Caco-2 (cell line): Measurements from ENCODE around the gene RASA4B. TPM values are rescaled to one million over a fixed set of nuclear protein-coding genes. Genes with fewer than 3 reads are reported as not detected.

Source experiments
- BruUV-seq: library from RNA; stranded (reverse); fragments of 400-500 nt; replicated peaks from 2 replicates; lab custom pipeline; 2021; lab: Mats Ljungman, UMichigan
- CTCF ChIA-PET: fragments of 300-600 bp; sonication (Branson Sonifier 250); formaldehyde crosslinking; loops from one replicate; lab custom pipeline; 2022; ENCODE audit warnings: antibody characterized with exemption; lab: Charles Lee
- POLR2A ChIA-PET: fragments of 300-600 bp; sonication (Branson Sonifier 250); formaldehyde crosslinking; loops from one replicate; lab custom pipeline; 2022; ENCODE audit warnings: antibody characterized with exemption; lab: Charles Lee
- DNase-seq, 2 experiments: peaks; one replicate each; pipeline versions ENCODE4 v3.0.0 to v3.0.0-alpha.2; 2020 to 2022
- H3K27me3 ChIP-seq: replicated peaks from 2 replicates; pipeline ENCODE4 v1.6.0; 2011; ENCODE audit warnings: low read length; ENCODE audit not compliant: control insufficient read depth, insufficient read depth
- H3K36me3 ChIP-seq: 2 replicates; pipeline ENCODE4 v1.5.1; 2011; ENCODE audit warnings: low read length; ENCODE audit not compliant: control insufficient read depth, insufficient read depth
- H3K4me1 ChIP-seq: fragments of 250-450 bp; sonication (Bioruptor Pico); 2 replicates; pipeline ENCODE4 v1.5.1; 2020; ENCODE audit warnings: mild to moderate bottlenecking
- H3K4me3 ChIP-seq: 2 replicates; pipeline ENCODE4 v1.5.1; 2011; ENCODE audit warnings: low read depth, mild to moderate bottlenecking, control low read depth, low read length
- H3K9me3 ChIP-seq: fragments of 250-450 bp; sonication (Bioruptor Pico); 2 replicates; pipeline ENCODE4 v1.5.1; 2020; ENCODE audit warnings: mild to moderate bottlenecking, moderate library complexity
- H3K27ac Mint-ChIP-seq: one replicate; pipeline ENCODE4 v1.8.0; 2022; ENCODE audit warnings: mixed read lengths; ENCODE audit not compliant: unreplicated experiment
- H3K27me3 Mint-ChIP-seq: one replicate; pipeline ENCODE4 v1.8.0; 2022; ENCODE audit warnings: mixed read lengths; ENCODE audit not compliant: insufficient read depth, unreplicated experiment
- H3K36me3 Mint-ChIP-seq: one replicate; pipeline ENCODE4 v1.8.0; 2022; ENCODE audit warnings: mild to moderate bottlenecking, mixed read lengths; ENCODE audit not compliant: insufficient read depth, unreplicated experiment
- H3K4me1 Mint-ChIP-seq: one replicate; pipeline ENCODE4 v1.8.0; 2022; ENCODE audit warnings: low read depth, mixed read lengths; ENCODE audit not compliant: unreplicated experiment
- H3K4me3 Mint-ChIP-seq: one replicate; pipeline ENCODE4 v1.8.0; 2022; ENCODE audit warnings: mild to moderate bottlenecking, moderate library complexity, mixed read lengths; ENCODE audit not compliant: unreplicated experiment
- H3K9me3 Mint-ChIP-seq: one replicate; pipeline ENCODE4 v1.8.0; 2022; ENCODE audit warnings: mixed read lengths; ENCODE audit not compliant: unreplicated experiment
- intact Hi-C: fragments of 100-400 bp; cut with micrococcal nuclease; formaldehyde crosslinking; loops from one replicate; pipeline ENCODE4 v1.10.0; 2022; ENCODE audit not compliant: unreplicated experiment
- total RNA-seq: library from RNA; stranded (reverse); gene quantifications from 2 replicates; pipeline ENCODE4 v1.2.3, GENCODE V29; 2022
- TF ChIP-seq, protein P1 (sequence below), 2 experiments: fragments of 200-600 bp in 1 of 2; IDR thresholded peaks; 1 replicate in 1 of 2; 2 replicates in 1 of 2; pipeline versions ENCODE4 v1.5.1 to v1.8.0; 2011 to 2022; ENCODE audit warnings: antibody characterized with exemption in 1 of 2, control low read depth in 1 of 2, inconsistent platforms in 1 of 2, low read depth in 1 of 2, low read length in 1 of 2, mild to moderate bottlenecking in 1 of 2, moderate library complexity in 1 of 2; ENCODE audit not compliant: insufficient read depth in 1 of 2, severe bottlenecking in 1 of 2, unreplicated experiment in 1 of 2

The RASA4B gene
- total RNA-seq, 1 experiment from 2014 or later = 3.2 TPM

DNA sequence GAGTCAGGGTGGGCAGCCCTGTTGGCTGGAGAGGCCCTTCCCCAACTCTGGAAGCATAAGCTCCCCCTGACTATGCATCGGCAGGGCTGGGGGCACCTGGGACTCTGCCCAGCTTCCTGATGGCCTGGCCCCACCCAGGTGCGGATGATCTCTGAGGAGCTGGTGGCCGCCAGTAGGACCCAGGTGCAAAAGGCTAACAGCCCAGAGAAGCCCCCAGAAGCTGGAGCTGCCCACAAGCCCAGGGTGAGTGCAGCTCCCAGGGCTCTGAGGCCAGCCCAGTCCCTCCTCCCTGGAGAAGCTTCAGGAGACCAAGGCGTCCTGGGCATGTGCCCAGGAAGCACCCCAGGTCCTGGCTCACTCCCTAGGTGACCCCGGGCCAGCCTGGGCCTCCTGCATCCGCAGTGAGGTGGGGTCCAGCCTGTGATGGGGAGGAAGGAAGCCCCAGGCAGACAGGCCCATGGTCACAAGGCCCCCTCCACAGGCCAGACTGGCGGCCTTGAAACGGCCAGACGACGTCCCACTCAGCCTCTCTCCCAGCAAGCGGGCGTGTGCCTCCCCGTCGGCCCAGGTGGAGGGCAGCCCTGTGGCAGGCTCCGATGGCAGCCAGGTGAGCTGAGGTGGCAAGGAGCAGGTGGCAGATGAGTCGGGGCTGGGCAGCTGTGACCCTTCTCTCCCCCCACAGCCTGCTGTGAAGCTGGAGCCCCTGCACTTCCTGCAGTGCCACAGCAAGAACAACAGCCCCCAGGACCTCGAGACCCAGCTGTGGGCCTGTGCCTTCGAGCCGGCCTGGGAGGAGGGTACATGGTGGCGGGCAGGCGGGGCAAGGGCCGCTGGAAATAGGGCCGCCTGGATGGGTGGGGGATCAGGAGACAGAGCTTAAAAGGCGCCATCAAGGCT lies 49.7 kb downstream of the RASA4B start:
- no peak for DNase-seq
- TF ChIP-seq, protein P1, sequence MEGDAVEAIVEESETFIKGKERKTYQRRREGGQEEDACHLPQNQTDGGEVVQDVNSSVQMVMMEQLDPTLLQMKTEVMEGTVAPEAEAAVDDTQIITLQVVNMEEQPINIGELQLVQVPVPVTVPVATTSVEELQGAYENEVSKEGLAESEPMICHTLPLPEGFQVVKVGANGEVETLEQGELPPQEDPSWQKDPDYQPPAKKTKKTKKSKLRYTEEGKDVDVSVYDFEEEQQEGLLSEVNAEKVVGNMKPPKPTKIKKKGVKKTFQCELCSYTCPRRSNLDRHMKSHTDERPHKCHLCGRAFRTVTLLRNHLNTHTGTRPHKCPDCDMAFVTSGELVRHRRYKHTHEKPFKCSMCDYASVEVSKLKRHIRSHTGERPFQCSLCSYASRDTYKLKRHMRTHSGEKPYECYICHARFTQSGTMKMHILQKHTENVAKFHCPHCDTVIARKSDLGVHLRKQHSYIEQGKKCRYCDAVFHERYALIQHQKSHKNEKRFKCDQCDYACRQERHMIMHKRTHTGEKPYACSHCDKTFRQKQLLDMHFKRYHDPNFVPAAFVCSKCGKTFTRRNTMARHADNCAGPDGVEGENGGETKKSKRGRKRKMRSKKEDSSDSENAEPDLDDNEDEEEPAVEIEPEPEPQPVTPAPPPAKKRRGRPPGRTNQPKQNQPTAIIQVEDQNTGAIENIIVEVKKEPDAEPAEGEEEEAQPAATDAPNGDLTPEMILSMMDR (IDR thresholded peaks at IDR 0.05; ENCODE audit: insufficient read depth in 1 of 2, low read depth in 1 of 2, low read length in 1 of 2, severe bottlenecking in 1 of 2, unreplicated experiment in 1 of 2) = no peak
- H3K9me3 Mint-ChIP-seq = no peaks in the 10 kb centered on the region
- POLR2A ChIA-PET = no interaction called here
- Histone ChIP-seq H3K4me1 (peaks cover 5% of the 10 kb centered on the region; the same call in 1 of the 2 replicates), H3K36me3 (no peaks in the 10 kb centered on the region; the same call in 1 of the 2 replicates), H3K27me3 (no peaks in the 10 kb centered on the region), H3K4me3 (no peak overlapping the region), H3K9me3 (no peaks in the 10 kb centered on the region)
- CTCF ChIA-PET = interaction anchor here (0.6 to 1.0 kb wide), 2 partner anchors 177 to 477 kb away, joined by 3 read pairs; no protein-coding TSS in a partner anchor
- no peak overlapping the region for H3K27ac Mint-ChIP-seq
- BruUV-seq = no TSS peak
- no peak overlapping the region for H3K4me3 Mint-ChIP-seq
- peaks cover 8% of the 10 kb centered on the region for H3K4me1 Mint-ChIP-seq
- no peaks in the 10 kb centered on the region for H3K27me3 Mint-ChIP-seq
- peaks cover 38% of the 10 kb centered on the region for H3K36me3 Mint-ChIP-seq
- intact Hi-C loops = no loop called here

DNA sequence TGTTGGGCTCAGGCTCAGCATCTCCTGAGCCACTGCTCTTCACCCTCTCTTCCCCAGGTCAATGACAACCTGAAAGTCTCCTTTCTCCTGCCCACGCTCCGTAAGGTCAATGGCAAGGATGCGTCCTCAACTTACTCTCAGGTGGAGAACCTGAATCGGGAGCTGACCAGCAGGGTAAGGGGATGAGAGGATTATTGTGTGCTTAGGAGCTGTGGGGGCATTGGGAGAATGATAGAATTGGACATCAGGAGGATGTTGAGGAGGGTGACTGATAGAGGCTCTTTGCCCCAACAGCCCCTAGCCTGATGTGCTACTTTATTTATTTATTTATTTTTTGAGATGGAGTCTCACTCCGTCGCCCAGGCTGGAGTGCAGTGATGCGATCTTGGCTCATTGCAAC lies 51.5 kb downstream of the RASA4B start:
- H3K4me1 ChIP-seq = peaks cover 5% of the 10 kb centered on the region; the same call in 1 of the 2 replicates
- Mint-ChIP-seq H3K36me3 (peaks cover 31% of the 10 kb centered on the region), H3K9me3 (no peaks in the 10 kb centered on the region), H3K4me3 (peak overlapping the region; percentile 87), H3K4me1 (peaks cover 8% of the 10 kb centered on the region), H3K27me3 (no peaks in the 10 kb centered on the region), H3K27ac (no peak overlapping the region)
- ChIA-PET POLR2A (no interaction called here), CTCF (interaction anchor here (0.7 to 1.0 kb wide), 2 partner anchors 8 to 61 kb away, joined by 4 to 7 read pairs; no protein-coding TSS in a partner anchor)
- H3K4me3 ChIP-seq = no peak overlapping the region
- H3K27me3 ChIP-seq = no peaks in the 10 kb centered on the region
- TSS peak; percentile 28 for BruUV-seq
- intact Hi-C loops = no loop called here
- no peaks in the 10 kb centered on the region for H3K9me3 ChIP-seq
- no peaks in the 10 kb centered on the region; the same call in 1 of the 2 replicates for H3K36me3 ChIP-seq
- TF ChIP-seq, protein P1 (IDR thresholded peaks at IDR 0.05; ENCODE audit: insufficient read depth in 1 of 2, low read depth in 1 of 2, low read length in 1 of 2, severe bottlenecking in 1 of 2, unreplicated experiment in 1 of 2) = no peak
- DNase-seq = no peak

DNA sequence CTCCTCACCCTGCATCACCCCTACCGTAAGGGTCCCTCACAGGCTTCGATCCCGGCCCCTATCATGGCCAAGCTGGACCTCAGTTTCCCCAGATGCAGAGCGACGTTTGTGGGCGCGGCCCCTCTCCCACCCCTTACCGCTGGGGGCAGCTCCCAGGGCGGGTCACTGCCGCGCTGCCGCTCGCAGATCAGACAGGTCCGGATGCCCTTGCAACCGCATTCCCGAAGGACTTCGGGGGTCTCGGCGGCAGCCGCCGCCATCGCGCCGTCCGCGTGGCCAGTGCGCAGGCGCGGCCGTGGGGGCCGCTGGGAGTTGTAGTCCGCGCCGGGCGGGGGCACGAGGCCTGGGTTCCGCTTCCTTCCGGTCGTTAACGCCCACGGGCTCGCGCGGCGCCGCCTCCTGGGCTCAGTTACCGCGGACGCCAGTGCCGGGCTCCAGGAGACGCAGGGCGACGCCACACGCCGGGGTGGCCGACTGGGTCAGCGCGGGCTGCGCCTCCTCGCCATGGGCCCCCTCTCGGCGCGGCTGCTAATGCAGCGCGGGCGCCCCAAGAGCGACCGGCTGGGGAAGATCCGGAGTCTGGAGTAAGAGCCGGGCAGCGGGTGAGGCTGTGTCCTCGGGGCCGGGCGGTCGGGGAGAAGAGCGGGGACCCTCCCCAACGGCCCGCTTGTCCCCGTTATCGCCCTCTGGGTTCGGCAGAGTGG lies 52.8 kb downstream of the RASA4B start, which contains the start of the genes ALKBH4 and LRWD1:
ALKBH4 (minus strand) TSS at position 287 of the 704 bp plus-strand sequence; CDS start at position 260, 27 bp downstream.
LRWD1 (plus strand) TSS at position 408 of the 704 bp plus-strand sequence; CDS start at position 505, 97 bp downstream.
- TF ChIP-seq, protein P1 (IDR thresholded peaks at IDR 0.05; ENCODE audit: insufficient read depth in 1 of 2, low read depth in 1 of 2, low read length in 1 of 2, severe bottlenecking in 1 of 2, unreplicated experiment in 1 of 2) = peak in 1 of 2 experiments; percentile 10
- no peaks in the 10 kb centered on the region for H3K27me3 Mint-ChIP-seq
- Histone ChIP-seq H3K4me3 (peak within 1 kb of the TSS; percentile 67), H3K9me3 (no peaks in the 10 kb centered on the region), H3K27me3 (no peaks in the 10 kb centered on the region), H3K4me1 (peaks cover 5% of the 10 kb centered on the region; the same call in 1 of the 2 replicates), H3K36me3 (no peaks in the 10 kb centered on the region; the same call in none of the 2 replicates)
- peaks cover 8% of the 10 kb centered on the region for H3K4me1 Mint-ChIP-seq
- no TSS peak for BruUV-seq
- no peaks in the 10 kb centered on the region for H3K9me3 Mint-ChIP-seq
- peak within 1 kb of the TSS; percentile 87 for H3K4me3 Mint-ChIP-seq
- intact Hi-C loops = no loop called here
- POLR2A ChIA-PET = interaction anchor here (1.0 kb wide), 1 partner anchor 69 kb away, joined by 5 read pairs; the partner anchor contains the start of gene PRKRIP1
- peak within 1 kb of the TSS; percentile 71 for H3K27ac Mint-ChIP-seq
- CTCF ChIA-PET = interaction anchor here (0.6 to 1.1 kb wide), 2 partner anchors 14 to 60 kb away, joined by 3 to 7 read pairs (median 3); no protein-coding TSS in a partner anchor
- H3K36me3 Mint-ChIP-seq = peaks cover 29% of the 10 kb centered on the region
- DNase-seq = peak; percentile 92 to 95
